Tibial artery (tissue), 4 donors: Measurements from ENCODE around the gene DYNLL2.

Source experiments
- DNase-seq, 2 donors: peaks; one replicate each; pipeline ENCODE4 v3.0.0-alpha.2; 2019
- H3K27ac ChIP-seq, 2 donors: fragments of 200-600 bp; sonication (generic) in 1 of 2; 1 replicate in 1 of 2; 2 replicates in 1 of 2; pipeline ENCODE4 v1.5.1; 2018 to 2019; ENCODE audit warnings: mild to moderate bottlenecking in 1 of 2
- H3K27me3 ChIP-seq, 2 donors: fragments of 200-600 bp; sonication (generic) in 1 of 2; one replicate each; pipeline versions ENCODE4 v1.5.1 to v1.6.0; 2016 to 2019
- H3K36me3 ChIP-seq, 3 donors: fragments of 200-600 bp; sonication (generic) in 2 of 3; one replicate each; pipeline ENCODE4 v1.5.1; 2016 to 2019; ENCODE audit warnings: mild to moderate bottlenecking in 2 of 3
- H3K4me1 ChIP-seq, 4 donors: fragments of 200-600 bp; sonication (generic) in 2 of 4; 1 replicate in 3 of 4; 2 replicates in 1 of 4; pipeline ENCODE4 v1.5.1; 2016 to 2019
- H3K4me3 ChIP-seq, 2 donors: fragments of 200-600 bp; sonication (generic) in 1 of 2; 1 replicate in 1 of 2; 2 replicates in 1 of 2; pipeline ENCODE4 v1.5.1; 2018 to 2019; ENCODE audit warnings: mild to moderate bottlenecking in 2 of 2
- H3K9me3 ChIP-seq, 3 donors: fragments of 200-600 bp; sonication (generic) in 1 of 3; one replicate each; pipeline ENCODE4 v1.5.1; 2016 to 2019
- CTCF ChIP-seq, 2 experiments: fragments of 200-600 bp in 1 of 2; fragments of 450-650 bp in 1 of 2; IDR thresholded peaks; one replicate each; pipeline ENCODE4 v1.5.1; 2017 to 2019; ENCODE audit warnings: antibody characterized with exemption in 2 of 2, mild to moderate bottlenecking in 1 of 2, moderate library complexity in 1 of 2
- intact Hi-C: fragments of 100-400 bp; cut with DNase I; formaldehyde crosslinking; loops from one replicate; pipeline ENCODE4 v1.15.0; 2023; ENCODE audit warnings: low total_unique reads

DYNLL2 gene

GRCh38 chr17:58110012-58110411 lies 26.8 kb downstream of the DYNLL2 start:
- DNase-seq: no peak
- Histone ChIP-seq H3K27me3 (no peaks in the 10 kb centered on the region), H3K27ac (no peak overlapping the region), H3K4me3 (no peak overlapping the region), H3K36me3 (no peaks in the 10 kb centered on the region), H3K9me3 (no peaks in the 10 kb centered on the region), H3K4me1 (no peaks in the 10 kb centered on the region)
- TF ChIP-seq CTCF (IDR thresholded peaks at IDR 0.05): no peak
- intact Hi-C loops: loop anchor here (10.0 kb wide), 2 partner anchors 105 to 975 kb away; partner anchors contain the start of gene SRSF1

- intact Hi-C loops: loop anchor here (10.0 kb wide), 2 partner anchors 107 to 977 kb away; partner anchors contain the start of gene SRSF1
- Histone ChIP-seq H3K4me3 (no peak overlapping the region), H3K27me3 (peaks cover 0 to 12% of the 10 kb centered on the region in 2 donors), H3K4me1 (no peaks in the 10 kb centered on the region), H3K36me3 (no peaks in the 10 kb centered on the region), H3K27ac (no peak overlapping the region), H3K9me3 (no peaks in the 10 kb centered on the region)
- no peak for TF ChIP-seq CTCF (IDR thresholded peaks at IDR 0.05)
- no peak for DNase-seq
Measured at GRCh38 chr17:58111676-58112075, 28.5 kb downstream of the DYNLL2 start.

DNA sequence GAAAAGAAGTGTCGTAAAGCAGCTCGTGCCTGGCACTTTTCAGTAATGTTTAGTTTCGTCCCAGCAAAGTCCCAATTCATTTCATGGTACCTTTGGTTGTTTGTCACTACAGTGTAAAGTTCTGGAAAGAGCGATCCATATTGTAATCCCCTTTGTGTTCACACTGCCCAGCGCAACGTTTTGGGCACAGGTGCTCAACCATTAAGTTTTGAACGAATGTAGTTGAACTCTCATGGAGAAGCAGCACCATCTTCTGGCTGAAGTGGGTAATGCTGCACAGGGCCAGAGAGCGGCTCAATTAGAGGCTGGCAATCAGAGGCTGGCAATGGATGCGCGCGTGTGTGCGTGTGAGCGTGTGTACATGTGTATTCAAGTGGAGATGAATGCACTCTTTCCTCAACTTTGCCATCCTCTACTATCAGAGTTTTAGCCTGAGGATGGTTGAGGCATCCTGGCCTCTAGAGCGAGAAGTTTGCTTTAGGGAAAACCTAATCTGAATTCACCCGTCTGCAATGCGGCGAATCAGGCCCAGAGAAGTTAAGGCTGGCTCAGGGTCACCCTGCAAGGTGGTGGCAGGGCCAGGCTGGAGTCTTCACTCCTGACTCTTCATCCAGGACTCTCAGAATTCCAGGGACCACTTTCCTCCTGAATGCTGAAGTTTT lies 29.9 kb downstream of the DYNLL2 start:
- H3K4me3 ChIP-seq: no peak overlapping the region

DNA sequence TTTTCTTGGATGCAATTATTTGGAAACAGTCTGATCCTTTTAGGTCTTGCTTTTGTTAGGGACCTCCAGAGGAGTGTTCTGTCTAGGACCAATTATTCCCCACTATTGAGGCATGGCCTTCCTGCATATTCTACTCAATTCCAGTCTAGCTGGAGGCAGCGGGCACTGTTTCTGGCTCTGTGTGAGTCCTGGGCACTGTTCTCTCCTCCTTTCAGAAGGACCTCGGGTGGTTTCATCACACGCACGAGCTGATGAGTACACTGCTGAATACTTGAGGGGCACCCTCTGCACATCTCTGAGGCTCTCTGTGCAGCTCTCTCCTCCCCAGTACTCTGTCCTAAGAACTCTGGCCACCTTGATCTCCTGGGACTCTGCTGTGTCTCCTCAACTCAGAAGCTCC lies 30.7 kb downstream of the DYNLL2 start:
- TF ChIP-seq CTCF (IDR thresholded peaks at IDR 0.05): no peak
- intact Hi-C loops: loop anchor here (10.0 kb wide), 2 partner anchors 109 to 979 kb away; partner anchors contain the start of gene SRSF1
- Histone ChIP-seq H3K4me1 (no peaks in the 10 kb centered on the region), H3K36me3 (no peaks in the 10 kb centered on the region), H3K4me3 (no peak overlapping the region), H3K27ac (no peak overlapping the region), H3K27me3 (peaks cover 0 to 12% of the 10 kb centered on the region in 2 donors), H3K9me3 (no peaks in the 10 kb centered on the region)
- no peak for DNase-seq

More for the DNA sequence above, 29.9 kb downstream of the DYNLL2 start:
- peak; percentile 79 to 82 for DNase-seq
- no peaks in the 10 kb centered on the region for H3K36me3 ChIP-seq
- no peaks in the 10 kb centered on the region for H3K4me1 ChIP-seq
- no peaks in the 10 kb centered on the region for H3K9me3 ChIP-seq
- no peak overlapping the region for H3K27ac ChIP-seq
- intact Hi-C loops: loop anchor here (10.0 kb wide), 2 partner anchors 108 to 978 kb away; partner anchors contain the start of gene SRSF1
- peaks cover 0 to 12% of the 10 kb centered on the region in 2 donors for H3K27me3 ChIP-seq
- TF ChIP-seq CTCF (IDR thresholded peaks at IDR 0.05): peak; percentile 91 to 93

GRCh38 chr17:58117382-58117781 lies 34.2 kb downstream of the DYNLL2 start:
- no peaks in the 10 kb centered on the region for H3K4me1 ChIP-seq
- peaks cover 0 to 18% of the 10 kb centered on the region in 2 donors for H3K27me3 ChIP-seq
- intact Hi-C loops: loop anchor here (10.0 kb wide), 2 partner anchors 113 to 983 kb away; partner anchors contain the start of gene SRSF1
- H3K27ac ChIP-seq: no peak overlapping the region
- no peak overlapping the region for H3K4me3 ChIP-seq
- H3K9me3 ChIP-seq: no peaks in the 10 kb centered on the region
- H3K36me3 ChIP-seq: no peaks in the 10 kb centered on the region
- no peak for DNase-seq
- TF ChIP-seq CTCF (IDR thresholded peaks at IDR 0.05): no peak
